ENCODE results near the gene TLCD4. TPM values are rescaled to one million over a fixed set of nuclear protein-coding genes. Genes with fewer than 3 reads are reported as not detected.
"Not testable (repeated sequence)": the region's sequence is repeated elsewhere in the genome, so short reads cannot be mapped to it uniquely, and the experiment has no call there.

TLCD4 gene
- total RNA-seq, 1 donor from 2014 or later, result 15.9 TPM

GRCh38 chr1:95145493-95145892, 28.3 kb downstream of the TLCD4 start:
- no peak for DNase-seq (ENCODE audit: low spot score)

GRCh38 chr1:95146637-95147036, 29.5 kb downstream of the TLCD4 start:
- DNase-seq (ENCODE audit: low spot score), result no peak

- DNase-seq (ENCODE audit: low spot score), result no peak
Observed at GRCh38 chr1:95154096-95154495, 36.9 kb downstream of the TLCD4 start.

- DNase-seq (ENCODE audit: low spot score), result not testable (repeated sequence)
Observed at GRCh38 chr1:95165569-95165968, 48.4 kb downstream of the TLCD4 start.

Other genes starting within 250 kb of the TLCD4 start
- gene CNN3, start 190.2 kb upstream of the TLCD4 start, total RNA-seq, result 242 TPM
- 8.1 TPM for gene ALG14, start 44.4 kb upstream of the TLCD4 start, total RNA-seq
- 11.6 TPM for gene RWDD3, start 116.9 kb downstream of the TLCD4 start, total RNA-seq